ENCODE data around the gene SPEN.
"Not testable (repeated sequence)": the region's sequence is repeated elsewhere in the genome, so short reads cannot be mapped to it uniquely, and the experiment has no call there.

SPEN gene

DNA sequence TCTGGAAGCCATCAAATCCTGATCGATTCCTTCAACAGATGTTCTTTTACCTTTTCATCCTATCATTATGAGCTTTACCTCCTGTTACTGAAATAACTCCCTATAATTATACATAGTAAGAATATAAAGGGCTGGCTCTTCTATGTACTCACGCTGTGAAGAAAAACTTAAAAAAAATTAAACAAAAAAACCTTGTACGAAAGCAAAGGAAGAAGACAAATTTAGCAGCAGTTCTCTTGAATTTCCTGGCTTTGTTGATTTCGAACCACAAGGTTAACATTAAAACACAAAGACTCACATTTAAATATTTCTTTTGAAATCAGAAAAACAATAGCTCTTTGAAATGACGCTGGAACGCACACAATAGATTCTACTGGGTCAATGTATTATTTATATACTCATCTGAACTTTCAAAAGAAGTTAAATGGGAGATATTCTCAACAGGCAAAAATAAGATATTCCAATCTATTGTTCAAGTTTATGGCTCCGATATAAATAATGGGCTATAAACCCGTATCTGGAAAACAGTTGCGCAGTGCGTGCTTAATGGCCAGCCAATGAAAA lies 13.6 kb upstream of the SPEN start:
- TF ChIP-seq, protein P1, sequence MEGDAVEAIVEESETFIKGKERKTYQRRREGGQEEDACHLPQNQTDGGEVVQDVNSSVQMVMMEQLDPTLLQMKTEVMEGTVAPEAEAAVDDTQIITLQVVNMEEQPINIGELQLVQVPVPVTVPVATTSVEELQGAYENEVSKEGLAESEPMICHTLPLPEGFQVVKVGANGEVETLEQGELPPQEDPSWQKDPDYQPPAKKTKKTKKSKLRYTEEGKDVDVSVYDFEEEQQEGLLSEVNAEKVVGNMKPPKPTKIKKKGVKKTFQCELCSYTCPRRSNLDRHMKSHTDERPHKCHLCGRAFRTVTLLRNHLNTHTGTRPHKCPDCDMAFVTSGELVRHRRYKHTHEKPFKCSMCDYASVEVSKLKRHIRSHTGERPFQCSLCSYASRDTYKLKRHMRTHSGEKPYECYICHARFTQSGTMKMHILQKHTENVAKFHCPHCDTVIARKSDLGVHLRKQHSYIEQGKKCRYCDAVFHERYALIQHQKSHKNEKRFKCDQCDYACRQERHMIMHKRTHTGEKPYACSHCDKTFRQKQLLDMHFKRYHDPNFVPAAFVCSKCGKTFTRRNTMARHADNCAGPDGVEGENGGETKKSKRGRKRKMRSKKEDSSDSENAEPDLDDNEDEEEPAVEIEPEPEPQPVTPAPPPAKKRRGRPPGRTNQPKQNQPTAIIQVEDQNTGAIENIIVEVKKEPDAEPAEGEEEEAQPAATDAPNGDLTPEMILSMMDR (IDR thresholded peaks at IDR 0.05; ENCODE audit: low read depth, low read length, missing control alignments) = no peak
- DNase-seq (ENCODE audit: low read depth) = no peak
- H3K4me3 ChIP-seq (ENCODE audit: low read depth, low read length) = peak overlapping the region; percentile 77
- in situ Hi-C loops (cut with HindIII; ENCODE audit: low sequenced_read_pairs) = no loop called here

DNA sequence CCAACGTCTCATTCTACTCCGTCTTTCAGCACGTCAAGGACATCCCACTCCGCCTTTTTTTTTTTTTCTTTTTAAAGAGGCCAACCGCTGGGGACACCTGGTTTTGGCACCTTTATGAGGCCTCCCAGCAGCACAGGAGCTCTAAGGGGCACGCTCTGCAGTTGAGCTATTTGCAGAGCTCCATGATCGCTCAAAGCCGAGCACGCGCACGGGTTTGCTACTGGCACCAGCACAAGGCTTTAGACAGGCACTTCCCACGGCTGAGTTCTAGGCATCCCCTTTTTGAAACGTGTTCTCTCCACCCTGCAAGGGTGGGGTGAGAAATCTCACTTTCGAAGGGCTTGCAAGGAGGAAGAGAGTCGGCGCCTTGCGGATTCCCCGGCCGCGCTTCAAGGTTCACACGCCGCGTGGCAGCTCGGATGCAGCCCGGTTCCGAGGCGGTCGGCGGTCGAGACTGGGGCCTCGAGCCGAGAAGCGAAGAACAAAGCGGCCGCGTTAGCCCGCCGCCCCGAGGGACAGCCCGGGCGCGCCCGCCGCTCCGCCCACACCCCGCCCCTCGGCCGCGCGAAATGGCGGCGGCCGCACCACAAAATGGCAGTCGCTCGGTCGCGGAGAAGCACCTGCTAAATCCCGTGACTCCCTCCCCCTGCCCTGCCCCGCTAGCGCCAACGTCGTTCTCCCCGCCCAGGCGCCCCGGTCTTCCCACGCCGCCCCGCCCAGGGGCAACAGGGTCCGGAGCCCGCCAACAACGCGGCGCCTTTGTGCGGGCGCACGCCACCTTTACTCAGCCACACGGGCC lies 12.9 kb upstream of the SPEN start:
- DNase-seq (ENCODE audit: low read depth) = peak; percentile 83
- TF ChIP-seq, protein P1 (IDR thresholded peaks at IDR 0.05; ENCODE audit: low read depth, low read length, missing control alignments) = no peak
- in situ Hi-C loops (cut with HindIII; ENCODE audit: low sequenced_read_pairs) = no loop called here
- peak overlapping the region; percentile 77 for H3K4me3 ChIP-seq (ENCODE audit: low read depth, low read length)

- DNase-seq (ENCODE audit: low read depth) = no peak
- TF ChIP-seq, protein P1 (IDR thresholded peaks at IDR 0.05; ENCODE audit: low read depth, low read length, missing control alignments) = no peak
- peak overlapping the region; percentile 77 for H3K4me3 ChIP-seq (ENCODE audit: low read depth, low read length)
- in situ Hi-C loops (cut with HindIII; ENCODE audit: low sequenced_read_pairs) = no loop called here
These were observed 12.2 kb upstream of the SPEN start for GRCh38 chr1:15835205-15835740.

DNA sequence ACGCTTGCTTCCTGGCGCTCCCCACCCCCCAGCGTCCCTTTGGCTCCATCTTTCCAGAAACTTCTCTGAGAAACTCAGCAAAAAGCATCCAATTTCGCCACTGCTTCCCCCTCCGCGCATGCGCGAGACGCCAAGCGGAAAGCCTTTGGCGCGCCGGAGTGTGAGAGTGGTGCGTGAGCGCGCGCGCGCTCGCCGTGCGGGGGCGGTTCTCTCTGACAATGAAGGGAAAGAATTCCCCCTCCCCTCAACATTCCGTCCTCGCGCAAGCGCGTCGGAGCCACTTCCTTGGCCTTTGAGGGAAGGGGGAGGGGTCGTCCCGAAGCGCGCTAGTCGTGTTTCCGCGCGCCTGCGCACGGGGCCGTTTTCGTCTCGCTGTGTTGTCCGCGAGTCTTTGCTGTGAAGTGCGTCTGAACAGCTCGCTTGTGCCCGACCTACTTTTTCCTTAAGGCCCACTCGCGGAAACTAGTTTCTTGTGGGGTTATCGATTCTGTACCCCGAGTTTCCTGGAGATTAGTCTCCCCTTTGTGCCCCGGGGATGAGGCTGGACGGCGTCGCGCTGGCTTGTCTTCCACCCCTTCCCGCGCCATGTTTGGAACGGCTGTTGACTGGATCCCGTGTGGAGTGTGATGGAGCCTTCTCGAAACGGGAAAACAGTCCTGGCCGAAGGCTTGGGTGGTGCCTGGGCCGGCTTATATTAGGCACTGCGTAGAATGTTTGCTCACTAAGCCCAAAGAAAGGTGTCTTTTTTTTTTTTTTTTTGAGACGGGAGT lies 11.6 kb upstream of the SPEN start:
- in situ Hi-C loops (cut with HindIII; ENCODE audit: low sequenced_read_pairs) = no loop called here
- TF ChIP-seq, protein P1 (IDR thresholded peaks at IDR 0.05; ENCODE audit: low read depth, low read length, missing control alignments) = no peak
- H3K4me3 ChIP-seq (ENCODE audit: low read depth, low read length) = peak overlapping the region; percentile 77
- peak; percentile 97 for DNase-seq (ENCODE audit: low read depth)

- DNase-seq (ENCODE audit: low read depth); in situ Hi-C loops (cut with HindIII; ENCODE audit: low sequenced_read_pairs): not testable (repeated sequence)
- peak overlapping the region; percentile 42 for H3K4me3 ChIP-seq (ENCODE audit: low read depth, low read length)
These were observed 11.1 kb upstream of the SPEN start for GRCh38 chr1:15836511-15836771.

DNA sequence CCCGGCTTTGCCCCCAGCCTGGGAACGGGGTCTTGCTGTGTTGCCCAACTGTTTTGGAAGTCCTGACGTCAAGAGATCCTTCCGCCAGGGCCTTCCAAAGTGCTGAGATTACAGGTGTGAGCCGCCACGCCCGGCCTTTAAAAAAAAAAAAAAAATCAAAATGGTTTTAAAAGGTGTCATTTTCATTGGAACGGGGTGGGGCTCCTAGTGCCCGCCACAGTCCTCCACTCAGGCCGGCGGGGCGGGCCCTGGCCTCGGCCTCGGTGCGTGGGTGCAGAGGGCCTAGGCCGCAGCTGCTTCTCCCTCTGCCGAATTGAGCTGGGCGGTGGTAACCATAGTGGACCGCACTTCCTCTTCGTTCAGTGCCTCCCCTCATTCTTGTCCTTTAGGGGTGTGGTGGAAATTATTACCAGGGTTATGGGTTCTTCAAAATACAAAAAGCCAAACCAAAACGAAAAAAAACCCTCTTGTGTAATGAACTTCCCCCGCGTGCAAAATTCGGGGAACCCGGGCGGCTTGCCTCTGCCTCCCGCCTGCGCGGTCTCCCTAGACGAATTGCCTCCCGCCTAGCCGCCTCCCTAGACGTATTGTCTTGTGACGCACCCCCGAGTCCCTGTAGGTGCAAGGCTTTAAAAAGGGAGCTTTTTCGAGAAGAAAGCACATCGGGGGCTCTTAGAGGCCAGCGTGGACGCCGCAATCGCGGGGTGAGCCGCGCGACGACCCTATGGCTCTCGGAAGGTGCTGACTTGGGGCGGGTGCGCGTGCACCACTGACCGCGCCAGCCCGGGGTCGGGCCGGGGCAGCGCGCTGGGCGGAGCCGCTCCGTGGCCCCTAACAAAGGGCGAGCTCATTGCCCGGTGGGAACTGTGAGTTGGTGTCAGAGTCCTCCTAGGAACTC lies 10.5 kb upstream of the SPEN start:
- no peak for DNase-seq (ENCODE audit: low read depth)
- H3K4me3 ChIP-seq (ENCODE audit: low read depth, low read length) = no peak overlapping the region
- in situ Hi-C loops (cut with HindIII; ENCODE audit: low sequenced_read_pairs) = no loop called here
- TF ChIP-seq, protein P1 (IDR thresholded peaks at IDR 0.05; ENCODE audit: low read depth, low read length, missing control alignments) = no peak

Measured in astrocyte of the cerebellum (primary cell).